SU-DHL-6 (cell line): ENCODE results near the gene SLC22A15.

Experiments
- H2AFZ ChIP-seq: fragments of 200-600 bp; sonication (generic); 2 replicates; pipeline ENCODE4 v1.6.1; 2014; ENCODE audit warnings: low read depth, mild to moderate bottlenecking, moderate library complexity, mixed read lengths, antibody characterized with exemption, low read length; ENCODE audit not compliant: severe bottlenecking
- H3F3A ChIP-seq: fragments of 200-600 bp; shearing (Covaris generic); 2 replicates; pipeline ENCODE4 v1.6.0; 2016; ENCODE audit warnings: antibody characterized with exemption, mild to moderate bottlenecking; ENCODE audit not compliant: insufficient read depth
- H3K27ac ChIP-seq: fragments of 200-600 bp; sonication (generic); 2 replicates; pipeline ENCODE4 v1.5.1; 2016; ENCODE audit warnings: low read depth, mild to moderate bottlenecking, low read length, moderate library complexity, mixed read lengths
- H3K27me3 ChIP-seq: fragments of 200-600 bp; sonication (generic), shearing (Covaris generic); 2 replicates; pipeline ENCODE4 v1.6.0; 2014; ENCODE audit warnings: mild to moderate bottlenecking, low read length
- H3K36me3 ChIP-seq: fragments of 200-600 bp; sonication (generic); 2 replicates; pipeline ENCODE4 v1.6.1; 2014; ENCODE audit warnings: mild to moderate bottlenecking, low read length, mixed read lengths
- H3K4me2 ChIP-seq: fragments of 300-600, 200-600 bp; shearing (Covaris generic), sonication (generic); 2 replicates; pipeline ENCODE4 v1.6.0; 2014; ENCODE audit warnings: low read length, low read depth, mild to moderate bottlenecking; ENCODE audit not compliant: poor library complexity, severe bottlenecking
- H3K4me3 ChIP-seq: fragments of 200-600 bp; sonication (generic); 2 replicates; pipeline ENCODE4 v1.5.1; 2014; ENCODE audit warnings: antibody characterized with exemption, low read length, mild to moderate bottlenecking, mixed read lengths; ENCODE audit not compliant: insufficient read depth, poor library complexity, severe bottlenecking
- H3K79me2 ChIP-seq: fragments of 200-600 bp; sonication (generic); 2 replicates; pipeline ENCODE4 v1.6.1; 2014; ENCODE audit warnings: mild to moderate bottlenecking, low read length, moderate library complexity; ENCODE audit not compliant: insufficient read depth
- H3K9ac ChIP-seq: fragments of 200-600 bp; sonication (generic); 2 replicates; pipeline ENCODE4 v1.7.0; 2014; ENCODE audit warnings: mild to moderate bottlenecking, low read length
- H3K9me2 ChIP-seq: fragments of 200-600 bp; sonication (generic); replicated peaks from 2 replicates; pipeline ENCODE4 v1.6.1; 2014; ENCODE audit warnings: low read length; ENCODE audit not compliant: insufficient read depth
- H3K9me3 ChIP-seq: fragments of 200-600 bp; sonication (generic); 2 replicates; pipeline ENCODE4 v1.6.1; 2014; ENCODE audit warnings: low read length, mixed read lengths; ENCODE audit not compliant: insufficient read depth
- H4K20me1 ChIP-seq: fragments of 200-600 bp; sonication (generic); 2 replicates; pipeline ENCODE4 v1.6.1; 2014; ENCODE audit warnings: low read depth, mild to moderate bottlenecking, antibody characterized with exemption, low read length, moderate library complexity, mixed read lengths
- CTCF ChIP-seq: fragments of 200-600 bp; sonication (generic); IDR thresholded peaks from one replicate; pipeline ENCODE4 v1.5.1; 2017; ENCODE audit warnings: antibody characterized with exemption, mild to moderate bottlenecking, low read length, moderate library complexity; ENCODE audit not compliant: insufficient read depth, poor library complexity, severe bottlenecking
- EZH2phosphoT487 ChIP-seq: fragments of 200-600 bp; sonication (generic), shearing (Covaris generic); conservative IDR thresholded peaks from 2 replicates; pipeline ENCODE4 v1.6.1; 2018; ENCODE audit warnings: mild to moderate bottlenecking, antibody characterized with exemption, low read length, moderate library complexity, mixed read lengths

SLC22A15 gene

DNA sequence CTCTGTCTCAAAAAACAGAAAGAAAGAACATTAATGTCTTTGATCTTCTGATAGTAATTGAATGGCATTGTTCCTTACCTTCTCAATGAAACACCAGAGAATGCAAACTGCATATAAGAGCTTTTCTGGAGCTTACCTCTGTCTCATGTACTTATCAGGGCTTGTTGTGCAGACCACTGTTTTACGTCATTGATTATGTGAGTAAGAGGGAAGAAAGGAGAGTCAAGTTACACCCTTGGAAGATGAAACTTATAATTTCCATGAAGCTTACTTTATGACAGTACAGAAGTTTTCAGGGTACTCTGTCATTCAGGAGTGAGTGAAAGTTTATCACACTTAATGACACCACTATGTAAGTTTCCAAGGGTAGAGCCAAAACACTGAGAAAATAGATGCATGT is 85.9 kb downstream of the SLC22A15 start:
- Histone ChIP-seq H3K27me3 (no peaks in the 10 kb centered on the region), H3K79me2 (no peaks in the 10 kb centered on the region), H3K9ac (no peak overlapping the region), H4K20me1 (no peaks in the 10 kb centered on the region), H3K27ac (no peak overlapping the region), H3K9me2 (no peaks in the 10 kb centered on the region), H3K36me3 (no peaks in the 10 kb centered on the region), H3K4me3 (no peak overlapping the region), H2AFZ (no peak overlapping the region), H3F3A (no peaks in the 10 kb centered on the region), H3K9me3 (no peaks in the 10 kb centered on the region), H3K4me2 (no peak overlapping the region)
- TF ChIP-seq CTCF: no peak
- TF ChIP-seq EZH2phosphoT487: no peak

GRCh38 chr1:116064616-116065015 is 88.3 kb downstream of the SLC22A15 start:
- no peaks in the 10 kb centered on the region for H3K9me2 ChIP-seq
- H3K27me3 ChIP-seq: no peaks in the 10 kb centered on the region
- no peaks in the 10 kb centered on the region for H3K36me3 ChIP-seq
- TF ChIP-seq CTCF (no peak), EZH2phosphoT487 (no peak)
- H3K79me2 ChIP-seq: no peaks in the 10 kb centered on the region
- no peaks in the 10 kb centered on the region for H4K20me1 ChIP-seq
- H3K4me2 ChIP-seq: no peak overlapping the region
- H3K27ac ChIP-seq: no peak overlapping the region
- H3F3A ChIP-seq: no peaks in the 10 kb centered on the region
- no peak overlapping the region for H2AFZ ChIP-seq
- no peak overlapping the region for H3K9ac ChIP-seq
- no peaks in the 10 kb centered on the region for H3K9me3 ChIP-seq
- H3K4me3 ChIP-seq: no peak overlapping the region

DNA sequence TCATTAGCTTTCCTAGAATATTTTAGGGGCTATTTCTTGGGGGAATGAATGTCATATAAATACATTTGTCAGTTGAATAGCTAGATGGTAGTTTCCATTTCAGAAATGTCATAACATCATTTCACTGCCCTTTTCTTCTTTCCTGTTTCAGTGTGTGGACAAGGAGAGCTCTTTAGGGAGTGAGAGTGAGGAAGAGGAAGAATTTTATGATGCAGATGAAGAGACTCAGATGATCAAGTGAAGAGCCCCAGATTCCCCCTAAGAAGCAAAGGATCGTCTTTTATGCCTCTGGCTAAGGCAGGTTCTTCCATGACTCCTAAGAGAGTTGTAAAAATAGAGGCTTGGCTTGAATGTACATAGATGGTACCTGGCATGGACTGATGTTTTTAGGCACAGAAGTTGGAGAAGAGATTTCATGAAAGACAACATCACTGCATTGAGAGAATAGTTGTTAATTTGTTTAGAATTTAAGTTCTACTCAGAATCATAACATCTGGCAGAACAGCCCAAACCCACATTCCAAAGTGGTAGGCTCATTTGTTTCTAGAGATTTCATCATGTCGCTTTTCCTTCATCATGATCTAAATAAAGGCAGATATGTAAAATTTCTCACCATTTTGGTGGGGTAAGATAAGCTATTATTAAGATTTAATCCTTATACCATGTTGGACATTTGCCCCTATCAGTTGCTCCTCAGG is 90.7 kb downstream of the SLC22A15 start:
- Histone ChIP-seq H3K27me3 (no peaks in the 10 kb centered on the region), H3K4me3 (no peak overlapping the region), H3K36me3 (no peaks in the 10 kb centered on the region), H3K9me3 (no peaks in the 10 kb centered on the region), H4K20me1 (no peaks in the 10 kb centered on the region), H3K9me2 (no peaks in the 10 kb centered on the region), H3K9ac (no peak overlapping the region), H3K79me2 (no peaks in the 10 kb centered on the region), H3K27ac (no peak overlapping the region), H2AFZ (no peak overlapping the region), H3F3A (no peaks in the 10 kb centered on the region), H3K4me2 (no peak overlapping the region)
- TF ChIP-seq CTCF (no peak), EZH2phosphoT487 (no peak)
